Thyroid gland (tissue), 4 donors: ENCODE measurements around the gene SETD3. TPM values are rescaled to one million over a fixed set of nuclear protein-coding genes. Genes with fewer than 3 reads are reported as not detected.

Source experiments
- DNase-seq, 2 donors: peaks; one replicate each; pipeline ENCODE4 v3.0.0-alpha.2; 2019
- H3K27ac ChIP-seq, 3 donors: fragments of 200-600 bp; sonication (generic); 1 replicate in 2 of 3; 2 replicates in 1 of 3; pipeline ENCODE4 v1.5.1; 2016 to 2019; ENCODE audit warnings: mild to moderate bottlenecking in 1 of 3, moderate library complexity in 1 of 3
- H3K27me3 ChIP-seq: fragments of 200-600 bp; sonication (generic); one replicate; pipeline ENCODE4 v1.5.1; 2019
- H3K36me3 ChIP-seq, 2 donors: fragments of 200-600 bp; sonication (generic); one replicate each; pipeline ENCODE4 v1.5.1; 2016 to 2019
- H3K4me1 ChIP-seq, 2 donors: fragments of 200-600 bp; sonication (generic); one replicate each; pipeline ENCODE4 v1.5.1; 2017 to 2019
- H3K4me3 ChIP-seq, 3 donors: fragments of 200-600 bp; sonication (generic); replicated peaks in 1 of 3; 1 replicate in 2 of 3; 2 replicates in 1 of 3; pipeline ENCODE4 v1.5.1; 2016; ENCODE audit warnings: mild to moderate bottlenecking in 1 of 3
- H3K9me3 ChIP-seq: fragments of 200-600 bp; sonication (generic); one replicate; pipeline ENCODE4 v1.5.1; 2017
- POLR2A ChIP-seq, 2 donors: fragments of 450-650 bp; IDR thresholded peaks; one replicate each; pipeline ENCODE4 v1.6.1; 2017; ENCODE audit warnings: antibody characterized with exemption in 2 of 2, mild to moderate bottlenecking in 2 of 2, moderate library complexity in 1 of 2
- WGBS, 2 donors: methylation state at CpG; one replicate each; pipeline ENCODE4 v1.1.5; 2017; 5-methylcytosine and 5-hydroxymethylcytosine counted together
- intact Hi-C: fragments of 100-400 bp; cut with DNase I; formaldehyde crosslinking; loops from one replicate; pipeline ENCODE4 v1.15.1; 2023
- total RNA-seq, 4 donors: library from RNA; depleted of rRNA; stranded (reverse); fragments of >200 nt; gene quantifications; one replicate each; pipeline ENCODE4 v1.2.3, GENCODE V29; 2016
- TF ChIP-seq, protein P1 (sequence below), 6 experiments: fragments of 200-600 bp in 3 of 6; fragments of 450-650 bp in 3 of 6; sonication (generic) in 3 of 6; IDR thresholded peaks; one replicate each; pipeline ENCODE4 v1.5.1; 2016 to 2019; ENCODE audit warnings: antibody characterized with exemption in 6 of 6, mild to moderate bottlenecking in 2 of 6, inconsistent platforms in 1 of 6, moderate library complexity in 1 of 6

The SETD3 gene
- total RNA-seq, 4 donors from 2014 or later = 119 to 141 (median 130) TPM

DNA sequence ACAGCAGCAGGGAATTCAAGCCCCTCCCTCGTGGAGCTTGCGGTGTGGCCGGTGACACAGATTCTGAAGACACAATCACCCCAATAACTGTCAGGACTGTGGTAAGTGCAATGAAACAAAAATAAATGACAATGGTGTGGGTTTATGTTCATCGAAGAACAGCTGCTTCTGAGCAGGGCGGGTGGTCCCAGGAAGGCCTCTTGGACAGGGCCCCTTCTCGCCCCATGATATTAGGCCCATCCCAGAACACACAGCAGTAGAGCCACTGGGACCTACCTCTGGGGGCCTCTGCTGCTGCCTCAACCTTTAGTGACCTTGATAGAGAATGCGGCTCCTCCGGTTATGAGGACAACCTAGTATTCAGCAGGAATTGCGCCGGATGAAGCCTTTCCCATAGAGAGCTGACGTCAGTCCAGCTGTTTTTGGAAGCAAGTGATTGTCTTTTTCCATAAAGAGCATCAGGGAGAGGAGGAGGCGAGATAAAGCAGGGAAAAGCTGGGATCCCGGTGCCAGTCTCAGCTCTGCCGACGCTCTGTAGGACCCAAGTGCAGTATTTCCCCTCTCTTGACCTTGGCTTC lies 124.5 kb downstream of the SETD3 start:
- Histone ChIP-seq H3K4me3 (no peak overlapping the region), H3K9me3 (no peaks in the 10 kb centered on the region), H3K27me3 (no peaks in the 10 kb centered on the region), H3K27ac (no peak overlapping the region), H3K36me3 (no peaks in the 10 kb centered on the region), H3K4me1 (no peaks in the 10 kb centered on the region)
- intact Hi-C loops = no loop called here
- WGBS, 2 donors = 87 to 91% methylated on average over 15 of the region's 15 CpGs
- TF ChIP-seq POLR2A (IDR thresholded peaks at IDR 0.05) = no peak
- TF ChIP-seq, protein P1, sequence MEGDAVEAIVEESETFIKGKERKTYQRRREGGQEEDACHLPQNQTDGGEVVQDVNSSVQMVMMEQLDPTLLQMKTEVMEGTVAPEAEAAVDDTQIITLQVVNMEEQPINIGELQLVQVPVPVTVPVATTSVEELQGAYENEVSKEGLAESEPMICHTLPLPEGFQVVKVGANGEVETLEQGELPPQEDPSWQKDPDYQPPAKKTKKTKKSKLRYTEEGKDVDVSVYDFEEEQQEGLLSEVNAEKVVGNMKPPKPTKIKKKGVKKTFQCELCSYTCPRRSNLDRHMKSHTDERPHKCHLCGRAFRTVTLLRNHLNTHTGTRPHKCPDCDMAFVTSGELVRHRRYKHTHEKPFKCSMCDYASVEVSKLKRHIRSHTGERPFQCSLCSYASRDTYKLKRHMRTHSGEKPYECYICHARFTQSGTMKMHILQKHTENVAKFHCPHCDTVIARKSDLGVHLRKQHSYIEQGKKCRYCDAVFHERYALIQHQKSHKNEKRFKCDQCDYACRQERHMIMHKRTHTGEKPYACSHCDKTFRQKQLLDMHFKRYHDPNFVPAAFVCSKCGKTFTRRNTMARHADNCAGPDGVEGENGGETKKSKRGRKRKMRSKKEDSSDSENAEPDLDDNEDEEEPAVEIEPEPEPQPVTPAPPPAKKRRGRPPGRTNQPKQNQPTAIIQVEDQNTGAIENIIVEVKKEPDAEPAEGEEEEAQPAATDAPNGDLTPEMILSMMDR (IDR thresholded peaks at IDR 0.05) = no peak
- no peak for DNase-seq

DNA sequence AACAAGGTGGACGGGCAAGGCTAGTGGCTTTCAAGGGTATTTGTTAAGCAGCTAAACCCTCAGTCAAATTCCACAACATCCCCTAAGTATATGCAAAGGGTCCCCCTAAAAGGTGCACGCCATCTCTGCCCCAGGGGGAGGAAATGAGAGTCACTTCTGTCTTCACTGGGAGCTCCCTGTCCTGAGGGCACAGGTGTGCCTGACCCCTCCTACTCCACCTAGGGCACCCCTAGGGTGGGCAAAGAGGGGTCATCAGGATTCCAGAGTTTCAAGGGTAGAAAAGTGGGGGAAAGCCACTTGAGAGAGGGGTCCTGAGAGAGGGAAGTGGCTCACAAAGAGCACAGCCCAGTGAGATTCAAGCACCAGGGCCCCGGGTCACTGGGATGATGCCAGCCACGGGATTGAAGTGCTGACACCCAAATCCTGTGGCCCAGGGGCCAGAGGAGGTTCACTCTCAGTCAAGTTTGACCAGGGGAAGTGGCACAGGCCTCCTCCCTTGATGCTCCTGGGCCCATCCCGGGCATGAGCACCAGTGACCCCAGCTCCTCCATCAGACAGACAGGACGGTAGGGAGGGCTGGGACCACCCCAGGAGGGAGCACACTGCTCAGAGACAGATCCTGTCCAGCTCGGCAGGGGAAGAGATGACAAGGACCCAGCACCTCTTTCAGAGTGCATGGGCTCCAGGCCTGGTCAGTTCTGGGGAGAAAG lies 126.3 kb downstream of the SETD3 start:
- no peaks in the 10 kb centered on the region for H3K36me3 ChIP-seq
- H3K4me3 ChIP-seq = no peak overlapping the region
- no peak overlapping the region for H3K27ac ChIP-seq
- WGBS, 2 donors = 73 to 76% methylated on average over 6 of the region's 7 CpGs
- no peaks in the 10 kb centered on the region for H3K4me1 ChIP-seq
- TF ChIP-seq POLR2A (IDR thresholded peaks at IDR 0.05) = no peak
- TF ChIP-seq, protein P1 (IDR thresholded peaks at IDR 0.05) = no peak
- DNase-seq = no peak
- H3K27me3 ChIP-seq = no peaks in the 10 kb centered on the region
- H3K9me3 ChIP-seq = no peaks in the 10 kb centered on the region
- intact Hi-C loops = no loop called here

DNA sequence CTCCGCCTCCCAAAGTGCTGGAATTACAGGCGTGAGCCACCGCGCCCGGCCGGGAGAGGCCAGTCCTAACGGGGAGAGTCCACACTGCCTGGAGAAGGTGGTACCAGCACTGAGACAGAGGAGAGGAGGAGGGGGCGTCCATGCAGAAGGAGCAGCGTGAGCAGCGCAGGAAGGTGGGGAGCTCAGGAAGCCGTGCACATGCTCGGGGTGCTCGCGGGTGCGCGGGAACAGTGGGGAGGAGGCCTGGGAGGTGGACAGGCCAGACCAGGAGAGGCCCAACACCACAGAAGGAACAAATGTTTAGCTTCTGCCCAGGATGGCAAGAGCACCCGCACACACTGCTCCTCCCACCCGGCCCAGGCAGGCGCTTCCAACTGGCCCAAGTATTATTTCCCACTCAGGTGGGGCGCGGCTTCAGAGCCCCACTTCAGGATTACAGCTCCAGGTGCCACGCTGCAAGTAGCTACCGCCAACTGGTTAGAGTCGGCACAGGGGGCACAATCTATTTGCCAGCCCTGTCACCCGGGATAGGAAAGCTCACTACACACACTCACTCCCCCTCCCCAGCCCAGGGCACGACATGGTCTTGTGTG lies 127.9 kb downstream of the SETD3 start:
- no peak for DNase-seq
- 90 to 91% methylated on average over 26 of the region's 26 CpGs for WGBS, 2 donors
- no peaks in the 10 kb centered on the region for H3K36me3 ChIP-seq
- H3K9me3 ChIP-seq = no peaks in the 10 kb centered on the region
- H3K27ac ChIP-seq = no peak overlapping the region
- TF ChIP-seq POLR2A (IDR thresholded peaks at IDR 0.05) = no peak
- TF ChIP-seq, protein P1 (IDR thresholded peaks at IDR 0.05) = no peak
- intact Hi-C loops = no loop called here
- H3K4me1 ChIP-seq = no peaks in the 10 kb centered on the region
- H3K27me3 ChIP-seq = no peaks in the 10 kb centered on the region
- H3K4me3 ChIP-seq = no peak overlapping the region

DNA sequence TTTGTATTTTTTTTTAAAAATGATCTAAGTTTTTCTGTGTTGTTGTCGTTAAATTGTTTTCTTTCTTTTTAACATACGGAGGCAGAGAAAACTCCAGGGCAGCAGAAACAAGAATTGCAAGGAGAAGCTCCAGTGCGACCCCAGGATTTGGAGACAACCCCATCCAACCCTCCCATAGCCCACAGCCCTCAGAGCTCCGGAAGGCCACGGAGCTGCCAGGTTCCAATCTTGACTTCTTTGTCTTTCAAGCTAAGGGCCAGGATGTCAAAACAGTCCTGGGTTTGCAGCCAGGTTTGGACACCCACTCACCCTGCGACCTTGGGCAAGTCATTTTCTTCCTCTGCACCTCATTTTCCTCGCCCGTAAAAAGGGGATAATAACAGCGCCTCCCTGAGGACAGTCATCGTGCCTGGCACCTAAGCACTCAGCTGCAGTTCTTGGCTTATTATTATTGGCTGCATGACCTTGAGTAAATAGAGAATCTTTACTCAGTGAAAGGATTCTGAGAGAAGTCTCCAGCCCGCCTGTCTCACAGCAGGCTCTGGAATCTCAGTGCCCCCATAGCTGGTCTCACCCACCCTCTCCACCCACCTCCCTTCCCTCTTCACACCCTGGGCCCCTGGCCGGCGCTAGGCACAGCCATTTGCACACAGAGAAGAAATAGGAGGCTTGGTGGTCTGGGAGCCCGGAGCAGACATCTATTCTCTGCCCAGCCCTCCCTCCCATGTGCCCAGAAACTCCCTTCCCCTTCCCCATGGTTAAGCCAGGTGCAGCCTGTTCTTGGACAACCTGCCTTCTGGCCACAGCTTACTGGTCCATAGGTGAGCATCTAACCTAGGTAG lies 129.3 kb downstream of the SETD3 start:
- 64 to 75% methylated on average over 14 of the region's 14 CpGs for WGBS, 2 donors
- Histone ChIP-seq H3K9me3 (no peaks in the 10 kb centered on the region), H3K27ac (no peak overlapping the region), H3K36me3 (no peaks in the 10 kb centered on the region), H3K27me3 (no peaks in the 10 kb centered on the region), H3K4me3 (no peak overlapping the region), H3K4me1 (no peaks in the 10 kb centered on the region)
- DNase-seq = no peak
- intact Hi-C loops = no loop called here
- TF ChIP-seq POLR2A (IDR thresholded peaks at IDR 0.05) = no peak
- TF ChIP-seq, protein P1 (IDR thresholded peaks at IDR 0.05) = no peak
